Right cardiac atrium (tissue), 5 donors: ENCODE data around the gene ARHGEF3. TPM values are rescaled to one million over a fixed set of nuclear protein-coding genes. Genes with fewer than 3 reads are reported as not detected.
A peak's percentile ranks its signal among the peaks of the same experiment; 100 is the strongest.

Experiments
- ATAC-seq, 2 donors: fragments of 200-7000 bp; cut with Tn5 transposase; one replicate each; pipeline versions ENCODE4 v1.8.0 to v1.9.1; 2020; ENCODE audit warnings: moderate library complexity in 2 of 2, mild to moderate bottlenecking in 1 of 2
- DNase-seq, 3 donors: peaks; one replicate each; pipeline ENCODE4 v3.0.0-alpha.2; 2020
- H3K27ac ChIP-seq: one replicate; pipeline ENCODE4 v1.5.1; 2013; ENCODE audit warnings: mild to moderate bottlenecking, low read length, control low read depth, moderate library complexity
- H3K27me3 ChIP-seq: one replicate; pipeline ENCODE4 v1.6.1; 2013; ENCODE audit not compliant: control insufficient read depth, insufficient read depth
- H3K4me1 ChIP-seq: one replicate; pipeline ENCODE4 v1.6.1; 2013; ENCODE audit warnings: low read length; ENCODE audit not compliant: control insufficient read depth, insufficient read depth
- H3K4me3 ChIP-seq: one replicate; pipeline ENCODE4 v1.5.1; 2013; ENCODE audit warnings: low read length, control low read depth
- H3K9me3 ChIP-seq: one replicate; pipeline ENCODE4 v1.6.1; 2013; ENCODE audit warnings: low read length; ENCODE audit not compliant: control insufficient read depth
- WGBS: extraction: QIAGEN DNeasy Blood & Tissue Kit; methylation state at CpG from one replicate; pipeline ENCODE4 v1.1.7; 2013; 5-methylcytosine and 5-hydroxymethylcytosine counted together
- intact Hi-C, 4 donors: fragments of 100-400 bp; cut with DNase I; formaldehyde crosslinking; loops; one replicate each; pipeline versions ENCODE4 v1.11.0 to v1.14.0; 2022 to 2023
- polyA plus RNA-seq: library from polyadenylated mRNA; stranded (reverse); fragments of 200-250 nt; gene quantifications from one replicate; pipeline ENCODE4 v1.2.3, GENCODE V29; 2013
- total RNA-seq, 4 donors: library from RNA; stranded (reverse); fragmentation: NEBNext Ultra II Directional; extraction: Animal tissue kit (Norgen Biotek cat#: 25700); gene quantifications; one replicate each; pipeline ENCODE4 v1.2.1, GENCODE V29; 2021
- donor health status: healthy with polysubstance abuse.
- donor health status: DM: no; HTN: yes; CAD: no.
- donor health status: DM: no; HTN: no; CAD: no.
- donor health status: DM: no; HTN: yes; CAD: no; lungs with severe emphysema.
- donor health status: DM: yes; HTN: yes; CAD: no.

Gene ARHGEF3
- total and polyA plus RNA-seq, 5 donors, result 5.9 to 11.4 (median 10.9) TPM

- ATAC-seq (no peak), DNase-seq (no peak)
- WGBS, result 91% methylated on average over 7 of the region's 7 CpGs
- Histone ChIP-seq H3K4me3 (no peak overlapping the region), H3K9me3 (no peaks in the 10 kb centered on the region), H3K27me3 (no peaks in the 10 kb centered on the region), H3K27ac (no peak overlapping the region), H3K4me1 (peaks cover 4% of the 10 kb centered on the region)
- intact Hi-C loops, result no loop called here
Measured at GRCh38 chr3:56822501-56822900, 20.8 kb upstream of the ARHGEF3 start.

- H3K27me3 ChIP-seq, result no peaks in the 10 kb centered on the region
- DNase-seq, result no peak
- ATAC-seq, result no peak
- peaks cover 2% of the 10 kb centered on the region for H3K4me1 ChIP-seq
- intact Hi-C loops, result no loop called here
- no peak overlapping the region for H3K27ac ChIP-seq
- 93% methylated on average over 2 of the region's 2 CpGs for whole genome bisulfite sequencing
- no peaks in the 10 kb centered on the region for H3K9me3 ChIP-seq
- no peak overlapping the region for H3K4me3 ChIP-seq
Measured at GRCh38 chr3:56819016-56819809, 17.5 kb upstream of the ARHGEF3 start.

- intact Hi-C loops, result no loop called here
- no peak for DNase-seq
- H3K9me3 ChIP-seq, result no peaks in the 10 kb centered on the region
- no peak for ATAC-seq
- H3K27me3 ChIP-seq, result no peaks in the 10 kb centered on the region
- H3K27ac ChIP-seq, result no peak overlapping the region
- H3K4me1 ChIP-seq, result peaks cover 2% of the 10 kb centered on the region
- no peak overlapping the region for H3K4me3 ChIP-seq
- 83% methylated on average over 6 of the region's 6 CpGs for WGBS
Measured at GRCh38 chr3:56818156-56818985, 16.6 kb upstream of the ARHGEF3 start.

- Histone ChIP-seq H3K4me3 (no peak overlapping the region), H3K9me3 (no peaks in the 10 kb centered on the region), H3K27me3 (no peaks in the 10 kb centered on the region), H3K27ac (no peak overlapping the region), H3K4me1 (peaks cover 2% of the 10 kb centered on the region)
- 82% methylated on average over 4 of the region's 4 CpGs for WGBS
- DNase-seq, result no peak
- ATAC-seq, result no peak
- intact Hi-C loops, result no loop called here
Measured at GRCh38 chr3:56817646-56818045, 15.9 kb upstream of the ARHGEF3 start.

- intact Hi-C loops, result no loop called here
- no peak for ATAC-seq
- DNase-seq, result no peak
- Histone ChIP-seq H3K27me3 (no peaks in the 10 kb centered on the region), H3K4me3 (no peak overlapping the region), H3K27ac (no peak overlapping the region), H3K9me3 (no peaks in the 10 kb centered on the region), H3K4me1 (peaks cover 2% of the 10 kb centered on the region)
Measured at GRCh38 chr3:56816061-56816460, 14.3 kb upstream of the ARHGEF3 start.

GRCh38 chr3:56815589-56815988, 13.8 kb upstream of the ARHGEF3 start:
- H3K27me3 ChIP-seq, result no peaks in the 10 kb centered on the region
- DNase-seq (no peak), ATAC-seq (no peak)
- H3K9me3 ChIP-seq, result no peaks in the 10 kb centered on the region
- intact Hi-C loops, result no loop called here
- peaks cover 2% of the 10 kb centered on the region for H3K4me1 ChIP-seq
- H3K4me3 ChIP-seq, result no peak overlapping the region
- no peak overlapping the region for H3K27ac ChIP-seq
- WGBS, result 90% methylated on average over 1 of the region's 1 CpG

- Histone ChIP-seq H3K27ac (no peak overlapping the region), H3K9me3 (no peaks in the 10 kb centered on the region), H3K4me1 (peaks cover 2% of the 10 kb centered on the region), H3K4me3 (no peak overlapping the region), H3K27me3 (no peaks in the 10 kb centered on the region)
- 0% methylated on average over 1 of the region's 1 CpG for WGBS
- intact Hi-C loops, result no loop called here
- ATAC-seq (no peak), DNase-seq (no peak)
Measured at GRCh38 chr3:56813653-56813960, 11.9 kb upstream of the ARHGEF3 start.

- Histone ChIP-seq H3K27me3 (no peaks in the 10 kb centered on the region), H3K4me3 (no peak overlapping the region), H3K4me1 (peaks cover 2% of the 10 kb centered on the region), H3K9me3 (no peaks in the 10 kb centered on the region), H3K27ac (no peak overlapping the region)
- ATAC-seq, result peak in 1 of 2 donors; percentile 34
- intact Hi-C loops, result no loop called here
- DNase-seq, result no peak
- 50% methylated on average over 2 of the region's 2 CpGs for WGBS
Measured at GRCh38 chr3:56812754-56813652, 11.3 kb upstream of the ARHGEF3 start.

- Histone ChIP-seq H3K27ac (no peak overlapping the region), H3K4me3 (no peak overlapping the region), H3K9me3 (no peaks in the 10 kb centered on the region), H3K4me1 (no peaks in the 10 kb centered on the region), H3K27me3 (no peaks in the 10 kb centered on the region)
- WGBS, result 93% methylated on average over 5 of the region's 5 CpGs
- DNase-seq (no peak), ATAC-seq (no peak)
- intact Hi-C loops, result no loop called here
Measured at GRCh38 chr3:56811546-56812202, 9.9 kb upstream of the ARHGEF3 start.

GRCh38 chr3:56810577-56811545, 9.1 kb upstream of the ARHGEF3 start:
- no peak overlapping the region for H3K27ac ChIP-seq
- intact Hi-C loops, result no loop called here
- no peaks in the 10 kb centered on the region for H3K9me3 ChIP-seq
- WGBS, result 79% methylated on average over 6 of the region's 6 CpGs
- DNase-seq (no peak), ATAC-seq (no peak)
- H3K4me1 ChIP-seq, result no peaks in the 10 kb centered on the region
- H3K4me3 ChIP-seq, result no peak overlapping the region
- no peaks in the 10 kb centered on the region for H3K27me3 ChIP-seq
